Stimulated activated CD4-positive, alpha-beta T cell treated with anti-CD3 and anti-CD28 coated beads, Interleukin-1b, Interleukin-23, amount 100 ng/mL, for 4 hours (primary cell): ENCODE results near the gene LCK.

ENCODE experiments used
- DNase-seq, 2 donors: peaks; one replicate each; pipeline ENCODE4 v3.0.0-alpha.2; 2020; ENCODE audit warnings: low read depth in 2 of 2

The LCK gene

GRCh38 chr1:32250893-32251716, at the start of gene LCK:
LCK (plus strand) TSS chr1:32251265; CDS start chr1:32274330, 23,065 bp downstream.
- DNase-seq: peak; percentile 47 to 59

- no peak for DNase-seq
Observed at GRCh38 chr1:32204943-32205361, 46.1 kb upstream of the LCK start.

- DNase-seq: peak; percentile 76 to 80
Observed at GRCh38 chr1:32205401-32206370, 45.4 kb upstream of the LCK start, which contains the start of gene IQCC. IQCC (plus strand) TSS chr1:32205671; CDS start chr1:32205682, 11 bp downstream.

GRCh38 chr1:32208469-32208868, 42.6 kb upstream of the LCK start:
- DNase-seq: no peak

GRCh38 chr1:32208891-32209328, 42.2 kb upstream of the LCK start, which contains the start of gene DCDC2B:
DCDC2B (plus strand) TSS chr1:32209089; CDS start chr1:32209094, 5 bp downstream.
- no peak for DNase-seq

- peak; percentile 45 to 51 for DNase-seq
Observed at GRCh38 chr1:32215629-32216480, 35.2 kb upstream of the LCK start.

GRCh38 chr1:32216566-32216965, 34.5 kb upstream of the LCK start:
- DNase-seq: no peak

GRCh38 chr1:32219022-32219421, 32.0 kb upstream of the LCK start:
- DNase-seq: no peak

- DNase-seq: no peak
Observed at GRCh38 chr1:32220746-32221580, 30.1 kb upstream of the LCK start.

- DNase-seq: no peak
Observed at GRCh38 chr1:32221581-32221979, 29.5 kb upstream of the LCK start.

- peak; percentile 78 to 83 for DNase-seq
Observed at GRCh38 chr1:32221980-32222755, 28.9 kb upstream of the LCK start, which contains the start of the genes EIF3I and TMEM234. EIF3I (plus strand) TSS chr1:32222407; CDS start chr1:32222442, 35 bp downstream. TMEM234 (minus strand) TSS chr1:32222353; CDS start chr1:32222322, 31 bp downstream.

- DNase-seq: no peak
Observed at GRCh38 chr1:32223683-32224082, 27.4 kb upstream of the LCK start.

- no peak for DNase-seq
Observed at GRCh38 chr1:32224285-32224684, 26.8 kb upstream of the LCK start.

GRCh38 chr1:32228771-32229170, 22.3 kb upstream of the LCK start:
- no peak for DNase-seq

- no peak for DNase-seq
Observed at GRCh38 chr1:32231843-32232432, 19.1 kb upstream of the LCK start.

- no peak for DNase-seq
Observed at GRCh38 chr1:32232558-32233304, 18.3 kb upstream of the LCK start.

- no peak for DNase-seq
Observed at GRCh38 chr1:32234792-32235191, 16.3 kb upstream of the LCK start.

GRCh38 chr1:32239337-32239736, 11.7 kb upstream of the LCK start:
- no peak for DNase-seq
